HEK293 (cell line): Measurements from ENCODE around the gene NOSIP.

Source experiments
- KLF10 ChIP-seq: fragments of 450-650 bp; IDR thresholded peaks from 2 replicates; pipeline ENCODE4 v1.5.1; 2018; ENCODE audit warnings: missing biosample characterization, mild to moderate bottlenecking, missing genetic modification characterization
- KLF7 ChIP-seq: fragments of 450-650 bp; formaldehyde crosslinking; IDR thresholded peaks from 2 replicates; pipeline ENCODE4 v1.5.1; 2016; ENCODE audit warnings: missing biosample characterization, missing genetic modification characterization, borderline replicate concordance
- MYNN ChIP-seq: fragments of 450-650 bp; formaldehyde crosslinking; IDR thresholded peaks from 2 replicates; pipeline ENCODE4 v1.5.1; 2016; ENCODE audit warnings: missing biosample characterization, missing genetic modification characterization, borderline replicate concordance
- OVOL3 ChIP-seq: fragments of 450-650 bp; formaldehyde crosslinking; IDR thresholded peaks from 2 replicates; pipeline ENCODE4 v1.5.1; 2016; ENCODE audit warnings: missing biosample characterization, missing genetic modification characterization
- PRDM1 ChIP-seq: fragments of 450-650 bp; formaldehyde crosslinking; IDR thresholded peaks from 2 replicates; pipeline ENCODE4; 2016; ENCODE audit warnings: missing biosample characterization, missing genetic modification characterization
- RBAK ChIP-seq: fragments of 450-650 bp; formaldehyde crosslinking; IDR thresholded peaks from 2 replicates; pipeline ENCODE4 v1.5.1; 2016; ENCODE audit warnings: missing biosample characterization, missing genetic modification characterization
- REPIN1 ChIP-seq: fragments of 450-650 bp; formaldehyde crosslinking; IDR thresholded peaks from 2 replicates; pipeline ENCODE4 v1.5.1; 2017; ENCODE audit warnings: missing biosample characterization, missing genetic modification characterization, low read depth
- SCRT1 ChIP-seq: fragments of 450-650 bp; formaldehyde crosslinking; IDR thresholded peaks from 2 replicates; pipeline ENCODE4 v1.5.1; 2016; ENCODE audit warnings: missing biosample characterization, missing genetic modification characterization, borderline replicate concordance
- ZBTB7A ChIP-seq: fragments of 450-650 bp; formaldehyde crosslinking; IDR thresholded peaks from 2 replicates; pipeline ENCODE4 v1.5.1; 2016; ENCODE audit warnings: low read depth, missing biosample characterization, missing genetic modification characterization
- ZIC2 ChIP-seq: fragments of 450-650 bp; formaldehyde crosslinking; IDR thresholded peaks from 2 replicates; pipeline ENCODE4 v1.5.1; 2016; ENCODE audit warnings: missing biosample characterization, missing genetic modification characterization
- ZNF121 ChIP-seq: fragments of 450-650 bp; formaldehyde crosslinking; IDR thresholded peaks from 2 replicates; pipeline ENCODE4 v1.5.1; 2016; ENCODE audit warnings: missing biosample characterization, missing genetic modification characterization
- ZNF292 ChIP-seq: fragments of 450-650 bp; formaldehyde crosslinking; IDR thresholded peaks from 2 replicates; pipeline ENCODE4 v1.5.1; 2016; ENCODE audit warnings: low read depth, missing biosample characterization, missing genetic modification characterization, borderline replicate concordance
- ZNF354C ChIP-seq: fragments of 450-650 bp; formaldehyde crosslinking; IDR thresholded peaks from 2 replicates; pipeline ENCODE4 v1.5.1; 2016; ENCODE audit warnings: missing biosample characterization, missing genetic modification characterization, low read depth, borderline replicate concordance
- ZNF521 ChIP-seq: fragments of 450-650 bp; formaldehyde crosslinking; IDR thresholded peaks from 2 replicates; pipeline ENCODE4 v1.5.1; 2017; ENCODE audit warnings: missing biosample characterization, mild to moderate bottlenecking, missing genetic modification characterization
- ZNF654 ChIP-seq: fragments of 450-650 bp; formaldehyde crosslinking; IDR thresholded peaks from 2 replicates; pipeline ENCODE4 v1.5.1; 2016; ENCODE audit warnings: low read depth, missing biosample characterization, missing genetic modification characterization
- ZNF843 ChIP-seq: fragments of 450-650 bp; formaldehyde crosslinking; IDR thresholded peaks from 2 replicates; pipeline ENCODE4 v1.5.1; 2016; ENCODE audit warnings: missing biosample characterization, missing genetic modification characterization
- ZSCAN23 ChIP-seq: fragments of 450-650 bp; formaldehyde crosslinking; IDR thresholded peaks from 2 replicates; pipeline ENCODE4 v1.5.1; 2016; ENCODE audit warnings: missing biosample characterization, missing genetic modification characterization
- ZSCAN30 ChIP-seq: fragments of 450-650 bp; IDR thresholded peaks from 2 replicates; pipeline ENCODE4 v1.5.1; 2018; ENCODE audit warnings: missing biosample characterization, mild to moderate bottlenecking, missing genetic modification characterization, moderate library complexity
- TF ChIP-seq, protein P1 (sequence below): fragments of 450-650 bp; formaldehyde crosslinking; IDR thresholded peaks from 2 replicates; pipeline ENCODE4 v1.5.1; 2017; ENCODE audit warnings: missing biosample characterization, missing genetic modification characterization
- TF ChIP-seq, protein P2 (sequence below): fragments of 450-650 bp; formaldehyde crosslinking; IDR thresholded peaks from 2 replicates; pipeline ENCODE4 v1.5.1; 2016; ENCODE audit warnings: missing biosample characterization, missing genetic modification characterization
- TF ChIP-seq, protein P3 (sequence below): fragments of 450-650 bp; formaldehyde crosslinking; IDR thresholded peaks from 2 replicates; pipeline ENCODE4 v1.5.1; 2016; ENCODE audit warnings: missing biosample characterization, missing genetic modification characterization
- TF ChIP-seq, protein P4 (sequence below): fragments of 450-650 bp; formaldehyde crosslinking; IDR thresholded peaks from 2 replicates; pipeline ENCODE4; 2016; ENCODE audit warnings: missing biosample characterization, missing genetic modification characterization
- TF ChIP-seq, protein P5 (sequence below): fragments of 450-650 bp; formaldehyde crosslinking; IDR thresholded peaks from 2 replicates; pipeline ENCODE4 v1.5.1; 2016; ENCODE audit warnings: missing biosample characterization, missing genetic modification characterization, borderline replicate concordance
- TF ChIP-seq, protein P6 (sequence below): fragments of 450-650 bp; formaldehyde crosslinking; IDR thresholded peaks from 2 replicates; pipeline ENCODE4 v1.5.1; 2016; ENCODE audit warnings: missing biosample characterization, missing genetic modification characterization
- TF ChIP-seq, protein P7 (sequence below): fragments of 450-650 bp; formaldehyde crosslinking; IDR thresholded peaks from 2 replicates; pipeline ENCODE4 v1.5.1; 2016; ENCODE audit warnings: missing biosample characterization, missing genetic modification characterization
- TF ChIP-seq, protein P8 (sequence below): fragments of 450-650 bp; formaldehyde crosslinking; IDR thresholded peaks from 2 replicates; pipeline ENCODE4 v1.5.1; 2017; ENCODE audit warnings: missing biosample characterization, mild to moderate bottlenecking, missing genetic modification characterization, moderate library complexity

Gene NOSIP

DNA sequence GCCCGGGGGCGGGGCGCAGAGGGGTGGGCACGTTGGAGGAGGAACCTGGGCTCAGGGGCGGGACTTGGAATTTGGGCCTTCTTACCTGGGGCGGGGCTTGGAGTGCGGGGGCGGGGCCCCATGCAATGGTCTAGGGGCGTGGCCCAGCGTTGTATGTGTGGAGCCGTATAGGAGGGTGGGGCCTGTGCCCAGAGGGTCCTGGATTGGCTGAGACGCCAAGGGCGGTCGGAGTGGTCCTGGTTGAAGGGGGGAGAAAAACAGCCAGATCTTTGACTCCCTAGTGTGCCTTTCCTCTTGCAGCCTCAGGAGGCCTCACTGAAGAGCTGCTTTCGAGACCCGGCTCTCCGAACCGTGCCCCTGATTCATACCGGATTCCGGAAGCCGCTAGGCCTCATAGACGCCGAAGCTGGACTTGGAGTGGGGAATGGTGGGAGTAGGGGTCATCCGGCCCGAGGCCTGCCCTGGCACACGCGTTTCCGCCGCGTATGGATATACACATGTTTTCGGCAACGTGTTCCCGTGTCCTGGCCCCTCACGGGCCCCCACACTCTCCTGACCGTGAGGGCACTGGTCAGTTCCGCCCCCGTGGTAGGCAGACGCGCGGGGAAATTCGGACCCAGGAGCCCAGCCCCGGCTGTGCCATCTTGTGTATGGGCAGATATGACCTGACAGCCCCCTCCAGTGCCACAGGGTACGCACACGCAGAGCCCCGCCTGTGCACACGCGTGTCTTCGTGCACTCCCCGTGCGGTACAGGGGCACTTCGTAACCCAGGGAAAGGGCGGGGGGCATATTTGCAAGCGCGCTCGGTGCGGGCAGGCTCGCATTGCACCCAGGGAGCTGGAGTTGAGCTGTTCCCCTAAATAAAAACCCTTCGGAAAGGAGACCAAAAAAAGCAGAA, 10.0 kb upstream of the NOSIP start (continued):
- TF ChIP-seq PRDM1 (no peak), ZBTB7A (tag by site-specific recombination) (peak; percentile 75; the same call in 1 of the 2 replicates), REPIN1 (tag by site-specific recombination) (no peak; the same call in 1 of the 2 replicates), ZNF292 (tag by site-specific recombination) (no peak), ZNF843 (tag by site-specific recombination) (no peak; the same call in 1 of the 2 replicates), OVOL3 (tag by site-specific recombination) (peak; percentile 48; the same call in 1 of the 2 replicates), ZIC2 (peak; percentile 43; the same call in 1 of the 2 replicates), KLF7 (tag by site-specific recombination) (no peak), KLF10 (tag by site-specific recombination) (0 out of 2 replicates have a peak, but pooled peaks have one; percentile 28), ZNF521 (tag by site-specific recombination) (no peak), RBAK (tag by site-specific recombination) (no peak), MYNN (tag by site-specific recombination) (no peak), ZNF354C (tag by site-specific recombination) (no peak), ZNF121 (tag by site-specific recombination) (no peak), SCRT1 (tag by site-specific recombination) (no peak), ZSCAN30 (peak; percentile 75; the same call in 1 of the 2 replicates), ZNF654 (tag by site-specific recombination) (no peak), ZSCAN23 (no peak)
- TF ChIP-seq, protein P1, sequence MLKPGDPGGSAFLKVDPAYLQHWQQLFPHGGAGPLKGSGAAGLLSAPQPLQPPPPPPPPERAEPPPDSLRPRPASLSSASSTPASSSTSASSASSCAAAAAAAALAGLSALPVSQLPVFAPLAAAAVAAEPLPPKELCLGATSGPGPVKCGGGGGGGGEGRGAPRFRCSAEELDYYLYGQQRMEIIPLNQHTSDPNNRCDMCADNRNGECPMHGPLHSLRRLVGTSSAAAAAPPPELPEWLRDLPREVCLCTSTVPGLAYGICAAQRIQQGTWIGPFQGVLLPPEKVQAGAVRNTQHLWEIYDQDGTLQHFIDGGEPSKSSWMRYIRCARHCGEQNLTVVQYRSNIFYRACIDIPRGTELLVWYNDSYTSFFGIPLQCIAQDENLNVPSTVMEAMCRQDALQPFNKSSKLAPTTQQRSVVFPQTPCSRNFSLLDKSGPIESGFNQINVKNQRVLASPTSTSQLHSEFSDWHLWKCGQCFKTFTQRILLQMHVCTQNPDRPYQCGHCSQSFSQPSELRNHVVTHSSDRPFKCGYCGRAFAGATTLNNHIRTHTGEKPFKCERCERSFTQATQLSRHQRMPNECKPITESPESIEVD (tag by site-specific recombination): no peak
- TF ChIP-seq, protein P2, sequence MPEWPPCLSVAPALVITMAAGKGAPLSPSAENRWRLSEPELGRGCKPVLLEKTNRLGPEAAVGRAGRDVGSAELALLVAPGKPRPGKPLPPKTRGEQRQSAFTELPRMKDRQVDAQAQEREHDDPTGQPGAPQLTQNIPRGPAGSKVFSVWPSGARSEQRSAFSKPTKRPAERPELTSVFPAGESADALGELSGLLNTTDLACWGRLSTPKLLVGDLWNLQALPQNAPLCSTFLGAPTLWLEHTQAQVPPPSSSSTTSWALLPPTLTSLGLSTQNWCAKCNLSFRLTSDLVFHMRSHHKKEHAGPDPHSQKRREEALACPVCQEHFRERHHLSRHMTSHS: no peak
- TF ChIP-seq, protein P3, sequence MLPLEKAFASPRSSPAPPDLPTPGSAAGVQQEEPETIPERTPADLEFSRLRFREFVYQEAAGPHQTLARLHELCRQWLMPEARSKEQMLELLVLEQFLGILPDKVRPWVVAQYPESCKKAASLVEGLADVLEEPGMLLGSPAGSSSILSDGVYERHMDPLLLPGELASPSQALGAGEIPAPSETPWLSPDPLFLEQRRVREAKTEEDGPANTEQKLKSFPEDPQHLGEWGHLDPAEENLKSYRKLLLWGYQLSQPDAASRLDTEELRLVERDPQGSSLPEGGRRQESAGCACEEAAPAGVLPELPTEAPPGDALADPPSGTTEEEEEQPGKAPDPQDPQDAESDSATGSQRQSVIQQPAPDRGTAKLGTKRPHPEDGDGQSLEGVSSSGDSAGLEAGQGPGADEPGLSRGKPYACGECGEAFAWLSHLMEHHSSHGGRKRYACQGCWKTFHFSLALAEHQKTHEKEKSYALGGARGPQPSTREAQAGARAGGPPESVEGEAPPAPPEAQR (tag by site-specific recombination): no peak
- TF ChIP-seq, protein P4, sequence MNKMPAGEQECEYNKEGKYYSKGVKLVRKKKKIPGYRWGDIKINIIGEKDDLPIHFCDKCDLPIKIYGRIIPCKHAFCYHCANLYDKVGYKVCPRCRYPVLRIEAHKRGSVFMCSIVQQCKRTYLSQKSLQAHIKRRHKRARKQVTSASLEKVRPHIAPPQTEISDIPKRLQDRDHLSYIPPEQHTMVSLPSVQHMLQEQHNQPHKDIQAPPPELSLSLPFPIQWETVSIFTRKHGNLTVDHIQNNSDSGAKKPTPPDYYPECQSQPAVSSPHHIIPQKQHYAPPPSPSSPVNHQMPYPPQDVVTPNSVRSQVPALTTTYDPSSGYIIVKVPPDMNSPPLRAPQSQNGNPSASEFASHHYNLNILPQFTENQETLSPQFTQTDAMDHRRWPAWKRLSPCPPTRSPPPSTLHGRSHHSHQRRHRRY: no peak
- TF ChIP-seq, protein P5, sequence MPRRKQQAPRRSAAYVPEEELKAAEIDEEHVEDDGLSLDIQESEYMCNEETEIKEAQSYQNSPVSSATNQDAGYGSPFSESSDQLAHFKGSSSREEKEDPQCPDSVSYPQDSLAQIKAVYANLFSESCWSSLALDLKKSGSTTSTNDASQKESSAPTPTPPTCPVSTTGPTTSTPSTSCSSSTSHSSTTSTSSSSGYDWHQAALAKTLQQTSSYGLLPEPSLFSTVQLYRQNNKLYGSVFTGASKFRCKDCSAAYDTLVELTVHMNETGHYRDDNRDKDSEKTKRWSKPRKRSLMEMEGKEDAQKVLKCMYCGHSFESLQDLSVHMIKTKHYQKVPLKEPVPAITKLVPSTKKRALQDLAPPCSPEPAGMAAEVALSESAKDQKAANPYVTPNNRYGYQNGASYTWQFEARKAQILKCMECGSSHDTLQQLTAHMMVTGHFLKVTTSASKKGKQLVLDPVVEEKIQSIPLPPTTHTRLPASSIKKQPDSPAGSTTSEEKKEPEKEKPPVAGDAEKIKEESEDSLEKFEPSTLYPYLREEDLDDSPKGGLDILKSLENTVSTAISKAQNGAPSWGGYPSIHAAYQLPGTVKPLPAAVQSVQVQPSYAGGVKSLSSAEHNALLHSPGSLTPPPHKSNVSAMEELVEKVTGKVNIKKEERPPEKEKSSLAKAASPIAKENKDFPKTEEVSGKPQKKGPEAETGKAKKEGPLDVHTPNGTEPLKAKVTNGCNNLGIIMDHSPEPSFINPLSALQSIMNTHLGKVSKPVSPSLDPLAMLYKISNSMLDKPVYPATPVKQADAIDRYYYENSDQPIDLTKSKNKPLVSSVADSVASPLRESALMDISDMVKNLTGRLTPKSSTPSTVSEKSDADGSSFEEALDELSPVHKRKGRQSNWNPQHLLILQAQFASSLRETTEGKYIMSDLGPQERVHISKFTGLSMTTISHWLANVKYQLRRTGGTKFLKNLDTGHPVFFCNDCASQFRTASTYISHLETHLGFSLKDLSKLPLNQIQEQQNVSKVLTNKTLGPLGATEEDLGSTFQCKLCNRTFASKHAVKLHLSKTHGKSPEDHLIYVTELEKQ (tag by site-specific recombination): no peak
- TF ChIP-seq, protein P6, sequence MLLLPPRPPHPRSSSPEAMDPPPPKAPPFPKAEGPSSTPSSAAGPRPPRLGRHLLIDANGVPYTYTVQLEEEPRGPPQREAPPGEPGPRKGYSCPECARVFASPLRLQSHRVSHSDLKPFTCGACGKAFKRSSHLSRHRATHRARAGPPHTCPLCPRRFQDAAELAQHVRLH (tag by site-specific recombination): no peak
- TF ChIP-seq, protein P7, sequence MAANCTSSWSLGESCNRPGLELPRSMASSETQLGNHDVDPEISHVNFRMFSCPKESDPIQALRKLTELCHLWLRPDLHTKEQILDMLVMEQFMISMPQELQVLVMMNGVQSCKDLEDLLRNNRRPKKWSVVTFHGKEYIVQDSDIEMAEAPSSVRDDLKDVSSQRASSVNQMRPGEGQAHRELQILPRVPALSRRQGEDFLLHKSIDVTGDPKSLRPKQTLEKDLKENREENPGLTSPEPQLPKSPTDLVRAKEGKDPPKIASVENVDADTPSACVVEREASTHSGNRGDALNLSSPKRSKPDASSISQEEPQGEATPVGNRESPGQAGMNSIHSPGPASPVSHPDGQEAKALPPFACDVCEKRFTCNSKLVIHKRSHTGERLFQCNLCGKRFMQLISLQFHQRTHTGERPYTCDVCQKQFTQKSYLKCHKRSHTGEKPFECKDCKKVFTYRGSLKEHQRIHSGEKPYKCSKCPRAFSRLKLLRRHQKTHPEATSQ: no peak
- TF ChIP-seq, protein P8, sequence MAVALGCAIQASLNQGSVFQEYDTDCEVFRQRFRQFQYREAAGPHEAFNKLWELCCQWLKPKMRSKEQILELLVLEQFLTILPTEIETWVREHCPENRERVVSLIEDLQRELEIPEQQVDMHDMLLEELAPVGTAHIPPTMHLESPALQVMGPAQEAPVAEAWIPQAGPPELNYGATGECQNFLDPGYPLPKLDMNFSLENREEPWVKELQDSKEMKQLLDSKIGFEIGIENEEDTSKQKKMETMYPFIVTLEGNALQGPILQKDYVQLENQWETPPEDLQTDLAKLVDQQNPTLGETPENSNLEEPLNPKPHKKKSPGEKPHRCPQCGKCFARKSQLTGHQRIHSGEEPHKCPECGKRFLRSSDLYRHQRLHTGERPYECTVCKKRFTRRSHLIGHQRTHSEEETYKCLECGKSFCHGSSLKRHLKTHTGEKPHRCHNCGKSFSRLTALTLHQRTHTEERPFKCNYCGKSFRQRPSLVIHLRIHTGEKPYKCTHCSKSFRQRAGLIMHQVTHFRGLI (tag by site-specific recombination): no peak
